HepG2 (cell line): ENCODE results near the gene COG8. TPM values are rescaled to one million over a fixed set of nuclear protein-coding genes. Genes with fewer than 3 reads are reported as not detected.

ENCODE experiments used
- CENPT ChIP-seq: sonication (generic); formaldehyde crosslinking; IDR thresholded peaks from 2 replicates; pipeline ENCODE4 v1.8.0; 2022; ENCODE audit warnings: low read depth, mild to moderate bottlenecking, moderate library complexity, missing genetic modification reagents
- CHD2 ChIP-seq: IDR thresholded peaks from 2 replicates; pipeline ENCODE4 v1.6.1; 2011; ENCODE audit warnings: low read depth, low read length, improper control_type of control experiment
- FOXM1 ChIP-seq: sonication (generic); formaldehyde crosslinking; IDR thresholded peaks from 2 replicates; pipeline ENCODE4 v1.5.0; 2020; ENCODE audit warnings: missing genetic modification reagents
- HOMEZ ChIP-seq: IDR thresholded peaks from 2 replicates; pipeline ENCODE4 v1.6.1; 2016; ENCODE audit warnings: low read depth
- HOXA7 ChIP-seq: sonication (generic); formaldehyde crosslinking; IDR thresholded peaks from 2 replicates; pipeline ENCODE4 v1.8.1; 2022; ENCODE audit warnings: mild to moderate bottlenecking, missing genetic modification reagents, moderate library complexity
- KAT2B ChIP-seq: fragments of 150-350 bp; IDR thresholded peaks from 2 replicates; pipeline ENCODE4 v1.6.1; 2014; ENCODE audit warnings: low read depth, low read length, borderline replicate concordance
- MEIS1 ChIP-seq: sonication (generic); formaldehyde crosslinking; IDR thresholded peaks from 2 replicates; pipeline ENCODE4 v1.9.0; 2021; ENCODE audit warnings: mild to moderate bottlenecking, missing genetic modification reagents, moderate library complexity, borderline replicate concordance
- MTF2 ChIP-seq: sonication (generic); formaldehyde crosslinking; IDR thresholded peaks from 2 replicates; pipeline ENCODE4 v1.5.0; 2020; ENCODE audit warnings: missing genetic modification reagents, borderline replicate concordance
- MXD3 ChIP-seq: IDR thresholded peaks from 2 replicates; pipeline ENCODE4 v1.6.1; 2016; ENCODE audit warnings: mild to moderate bottlenecking, missing biosample characterization, missing genetic modification reagents
- NFE2L2 ChIP-seq: fragments of 150-350 bp; IDR thresholded peaks from 2 replicates; pipeline ENCODE4 v1.6.1; 2014; ENCODE audit warnings: low read length
- PAWR ChIP-seq: sonication (generic); formaldehyde crosslinking; IDR thresholded peaks from 2 replicates; pipeline ENCODE4 v1.4.0; 2020; ENCODE audit warnings: missing genetic modification reagents, mild to moderate bottlenecking, borderline replicate concordance
- SETDB1 ChIP-seq: sonication (generic); formaldehyde crosslinking; IDR thresholded peaks from 2 replicates; pipeline ENCODE4 v1.5.1; 2020; ENCODE audit warnings: missing genetic modification reagents, mild to moderate bottlenecking, borderline replicate concordance
- TCF7L2 ChIP-seq: IDR thresholded peaks from 2 replicates; pipeline ENCODE4 v1.6.1; 2011; ENCODE audit warnings: mild to moderate bottlenecking, low read depth, low read length, moderate library complexity
- ZFP41 ChIP-seq: sonication (generic); formaldehyde crosslinking; IDR thresholded peaks from 2 replicates; pipeline ENCODE4 v1.4.0; 2020; ENCODE audit warnings: mild to moderate bottlenecking, missing genetic modification reagents, borderline replicate concordance
- ZFP82 ChIP-seq: sonication (generic); formaldehyde crosslinking; IDR thresholded peaks from 2 replicates; pipeline ENCODE4 v1.5.1; 2020; ENCODE audit warnings: mild to moderate bottlenecking, missing genetic modification reagents, borderline replicate concordance
- ZFX ChIP-seq: sonication (generic); formaldehyde crosslinking; IDR thresholded peaks from 2 replicates; pipeline ENCODE4 v1.4.0; 2020; ENCODE audit warnings: mild to moderate bottlenecking, low read depth, missing genetic modification reagents, moderate library complexity
- ZMYM4 ChIP-seq: sonication (generic); formaldehyde crosslinking; IDR thresholded peaks from 2 replicates; pipeline ENCODE4 v1.8.1; 2023; ENCODE audit warnings: mild to moderate bottlenecking, missing genetic modification reagents
- ZNF12 ChIP-seq: sonication (generic); formaldehyde crosslinking; IDR thresholded peaks from 2 replicates; pipeline ENCODE4 v1.5.0; 2020; ENCODE audit warnings: missing genetic modification reagents
- ZNF224 ChIP-seq: sonication (generic); formaldehyde crosslinking; IDR thresholded peaks from 2 replicates; pipeline ENCODE4 v1.5.0; 2020; ENCODE audit warnings: mild to moderate bottlenecking, missing genetic modification reagents
- ZNF230 ChIP-seq: sonication (generic); formaldehyde crosslinking; IDR thresholded peaks from 2 replicates; pipeline ENCODE4 v1.4.0; 2020; ENCODE audit warnings: mild to moderate bottlenecking, missing genetic modification reagents
- ZNF30 ChIP-seq: sonication (generic); formaldehyde crosslinking; IDR thresholded peaks from 2 replicates; pipeline ENCODE4 v1.5.0; 2020; ENCODE audit warnings: mild to moderate bottlenecking, missing genetic modification reagents
- ZNF546 ChIP-seq: sonication (generic); formaldehyde crosslinking; conservative IDR thresholded peaks from 2 replicates; pipeline ENCODE4 v1.8.1; 2023; ENCODE audit warnings: mild to moderate bottlenecking, missing genetic modification reagents
- ZNF558 ChIP-seq: sonication (generic); formaldehyde crosslinking; IDR thresholded peaks from 2 replicates; pipeline ENCODE4 v1.9.0; 2022; ENCODE audit warnings: mild to moderate bottlenecking, missing genetic modification reagents, borderline replicate concordance
- ZNF710 ChIP-seq: sonication (generic); formaldehyde crosslinking; IDR thresholded peaks from 2 replicates; pipeline ENCODE4 v1.5.0; 2020; ENCODE audit warnings: mild to moderate bottlenecking, missing genetic modification reagents, borderline replicate concordance
- ZNF746 ChIP-seq: sonication (generic); formaldehyde crosslinking; IDR thresholded peaks from 2 replicates; pipeline ENCODE4 v1.8.0; 2022; ENCODE audit warnings: mild to moderate bottlenecking, missing genetic modification reagents
- ZNF772 ChIP-seq: sonication (generic); formaldehyde crosslinking; IDR thresholded peaks from 2 replicates; pipeline ENCODE4 v1.5.0; 2020; ENCODE audit warnings: mild to moderate bottlenecking, missing genetic modification reagents
- ZNF773 ChIP-seq: sonication (generic); formaldehyde crosslinking; IDR thresholded peaks from 2 replicates; pipeline ENCODE4 v1.4.0; 2020; ENCODE audit warnings: missing genetic modification reagents, borderline replicate concordance
- polyA plus RNA-seq, 8 experiments: library from polyadenylated mRNA; depleted of rRNA in 3 of 8; stranded (reverse) in 7 of 8; unstranded in 1 of 8; fragments of >200 nt; fragmentation: Illumina TruSeq in 4 of 8; extraction: Trizol in 4 of 8; gene quantifications; 2 replicates each; pipeline versions ENCODE4 v1.2.1 to v1.2.3, GENCODE V29; 2011 to 2016; ENCODE audit warnings: low read depth in 4 of 8, missing spikeins in 1 of 8, mixed read lengths in 1 of 8; ENCODE audit not compliant: insufficient read depth in 1 of 8
- total RNA-seq, 5 experiments: library from RNA; depleted of rRNA; stranded (reverse); fragments of >200 nt; fragmentation: Illumina TruSeq; extraction: Trizol; gene quantifications; 2 replicates each; pipeline ENCODE4 v1.2.3, GENCODE V29; 2016; ENCODE audit warnings: low read depth in 1 of 5

Gene COG8
- total and polyA plus RNA-seq, 2 of the 13 experiments (the other 11 are each of a cell fraction or from before 2014, with no cell fraction given), result 45.5 to 52.1 TPM

- no peak; the same call in 1 of the 2 replicates for TF ChIP-seq MEIS1 (CRISPR knock-in tag)
- TF ChIP-seq ZNF30 (CRISPR knock-in tag), result no peak
- TF ChIP-seq ZNF558 (CRISPR knock-in tag), result peak; percentile 72; the same call in 1 of the 2 replicates
- no peak for TF ChIP-seq NFE2L2
- TF ChIP-seq ZNF546 (CRISPR knock-in tag), result peak; percentile 93
- peak; percentile 89 for TF ChIP-seq ZNF772 (CRISPR knock-in tag)
- TF ChIP-seq HOMEZ (CRISPR knock-in tag), result peak; percentile 65; the same call in 1 of the 2 replicates
- no peak for TF ChIP-seq KAT2B
- TF ChIP-seq CHD2, result no peak
- peak; percentile 69 for TF ChIP-seq ZMYM4 (CRISPR knock-in tag)
- TF ChIP-seq ZFX (CRISPR knock-in tag), result peak; percentile 90; the same call in 1 of the 2 replicates
- TF ChIP-seq ZNF230, result no peak
- no peak for TF ChIP-seq TCF7L2
- TF ChIP-seq ZNF224 (CRISPR knock-in tag), result no peak
- no peak for TF ChIP-seq MTF2 (CRISPR knock-in tag)
- TF ChIP-seq ZFP82 (CRISPR knock-in tag), result peak; percentile 78; the same call in 1 of the 2 replicates
- peak; percentile 87 for TF ChIP-seq ZNF710 (CRISPR knock-in tag)
- TF ChIP-seq SETDB1 (CRISPR knock-in tag), result no peak
- TF ChIP-seq FOXM1 (CRISPR knock-in tag), result peak; percentile 73; the same call in 1 of the 2 replicates
- TF ChIP-seq CENPT, result no peak
- 0 out of 2 replicates have a peak, but pooled peaks have one; percentile 21 for TF ChIP-seq PAWR (CRISPR knock-in tag)
- TF ChIP-seq ZNF12 (CRISPR knock-in tag), result no peak
- TF ChIP-seq ZFP41 (CRISPR knock-in tag), result peak; percentile 79
- peak; percentile 32; the same call in 1 of the 2 replicates for TF ChIP-seq ZNF746 (CRISPR knock-in tag)
- peak; percentile 88; the same call in 1 of the 2 replicates for TF ChIP-seq MXD3 (CRISPR knock-in tag)
- peak; percentile 41; the same call in 1 of the 2 replicates for TF ChIP-seq ZNF773 (CRISPR knock-in tag)
- TF ChIP-seq HOXA7 (CRISPR knock-in tag), result no peak
Observed at GRCh38 chr16:69330286-69331109, 8.9 kb downstream of the COG8 start, which contains the start of gene PDF (continued).
